Measurements from ENCODE around the gene PLD6. TPM values are rescaled to one million over a fixed set of nuclear protein-coding genes. Genes with fewer than 3 reads are reported as not detected.

The PLD6 gene
- total and polyA plus RNA-seq, 2 donors (not counting 1 experiment from before 2014, with no cell fraction given): 2.0 to 4.1 TPM

GRCh38 chr17:17171186-17171585 is 34.9 kb downstream of the PLD6 start:
- WGBS (ENCODE audit: insufficient coverage): 84% methylated on average over 6 of the region's 7 CpGs
- H3K4me3 Mint-ChIP-seq: no peak overlapping the region
- Histone ChIP-seq H2AFZ (ENCODE audit: insufficient read depth, low read depth, low read length, poor library complexity, severe bottlenecking) (no peak overlapping the region), H3K4me3 (ENCODE audit: control extremely low read depth in 1 of 5, extremely low read depth in 1 of 5, insufficient read depth in 1 of 5, low read depth in 2 of 5, low read length in 4 of 5) (no peak overlapping the region), H3K9me3 (ENCODE audit: control extremely low read depth in 1 of 3, control insufficient read depth in 2 of 3, insufficient read depth in 1 of 3, low read length in 2 of 3) (no peaks in the 10 kb centered on the region), H3K27me3 (replicated peaks in 1 of 4; ENCODE audit: control extremely low read depth in 1 of 4, control insufficient read depth in 3 of 4, insufficient read depth in 4 of 4, low read length in 3 of 4) (no peaks in the 10 kb centered on the region), H3K27ac (ENCODE audit: low read length in 2 of 2) (no peak overlapping the region), H4K20me1 (ENCODE audit: control insufficient read depth, insufficient read depth, low read length, poor library complexity, severe bottlenecking) (peaks cover 9% of the 10 kb centered on the region), H3K36me3 (replicated peaks in 1 of 2; ENCODE audit: control extremely low read depth in 1 of 2, control insufficient read depth in 1 of 2, extremely low read depth in 1 of 2, insufficient read depth in 2 of 2, low read length in 1 of 2) (peaks cover 0 to 75% of the 10 kb centered on the region in 2 experiments), H3K4me2 (replicated peaks; ENCODE audit: low read depth, low read length, poor library complexity, severe bottlenecking) (no peak overlapping the region), H3K9ac (ENCODE audit: low read length) (no peak overlapping the region), H3K4me1 (ENCODE audit: control insufficient read depth in 2 of 2, insufficient read depth in 2 of 2, low read length in 2 of 2) (peaks cover 17 to 19% of the 10 kb centered on the region in 2 donors), H3K79me2 (ENCODE audit: control insufficient read depth, insufficient read depth, low read length) (no peaks in the 10 kb centered on the region)
- H3K27me3 Mint-ChIP-seq: no peaks in the 10 kb centered on the region
- no peak for TF ChIP-seq EZH2 (IDR thresholded peaks at IDR 0.05; ENCODE audit: borderline replicate concordance, insufficient read depth, low read depth, low read length, poor library complexity, severe bottlenecking)
- TF ChIP-seq, protein P1, sequence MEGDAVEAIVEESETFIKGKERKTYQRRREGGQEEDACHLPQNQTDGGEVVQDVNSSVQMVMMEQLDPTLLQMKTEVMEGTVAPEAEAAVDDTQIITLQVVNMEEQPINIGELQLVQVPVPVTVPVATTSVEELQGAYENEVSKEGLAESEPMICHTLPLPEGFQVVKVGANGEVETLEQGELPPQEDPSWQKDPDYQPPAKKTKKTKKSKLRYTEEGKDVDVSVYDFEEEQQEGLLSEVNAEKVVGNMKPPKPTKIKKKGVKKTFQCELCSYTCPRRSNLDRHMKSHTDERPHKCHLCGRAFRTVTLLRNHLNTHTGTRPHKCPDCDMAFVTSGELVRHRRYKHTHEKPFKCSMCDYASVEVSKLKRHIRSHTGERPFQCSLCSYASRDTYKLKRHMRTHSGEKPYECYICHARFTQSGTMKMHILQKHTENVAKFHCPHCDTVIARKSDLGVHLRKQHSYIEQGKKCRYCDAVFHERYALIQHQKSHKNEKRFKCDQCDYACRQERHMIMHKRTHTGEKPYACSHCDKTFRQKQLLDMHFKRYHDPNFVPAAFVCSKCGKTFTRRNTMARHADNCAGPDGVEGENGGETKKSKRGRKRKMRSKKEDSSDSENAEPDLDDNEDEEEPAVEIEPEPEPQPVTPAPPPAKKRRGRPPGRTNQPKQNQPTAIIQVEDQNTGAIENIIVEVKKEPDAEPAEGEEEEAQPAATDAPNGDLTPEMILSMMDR (IDR thresholded peaks at IDR 0.05): no peak
- no peak overlapping the region for H3K27ac Mint-ChIP-seq
- ChIA-PET POLR2A (no interaction called here), CTCF (interaction anchor here (0.8 kb wide), 1 partner anchor 34 kb away, joined by 3 read pairs; no protein-coding TSS in a partner anchor)
- peaks cover 23% of the 10 kb centered on the region for H3K4me1 Mint-ChIP-seq
- no peak for ATAC-seq (ENCODE audit: low read depth)
- no peaks in the 10 kb centered on the region for H3K9me3 Mint-ChIP-seq (ENCODE audit: insufficient read depth)
- no peak for DNase-seq
- intact Hi-C loops (cut with micrococcal nuclease): no loop called here

DNA sequence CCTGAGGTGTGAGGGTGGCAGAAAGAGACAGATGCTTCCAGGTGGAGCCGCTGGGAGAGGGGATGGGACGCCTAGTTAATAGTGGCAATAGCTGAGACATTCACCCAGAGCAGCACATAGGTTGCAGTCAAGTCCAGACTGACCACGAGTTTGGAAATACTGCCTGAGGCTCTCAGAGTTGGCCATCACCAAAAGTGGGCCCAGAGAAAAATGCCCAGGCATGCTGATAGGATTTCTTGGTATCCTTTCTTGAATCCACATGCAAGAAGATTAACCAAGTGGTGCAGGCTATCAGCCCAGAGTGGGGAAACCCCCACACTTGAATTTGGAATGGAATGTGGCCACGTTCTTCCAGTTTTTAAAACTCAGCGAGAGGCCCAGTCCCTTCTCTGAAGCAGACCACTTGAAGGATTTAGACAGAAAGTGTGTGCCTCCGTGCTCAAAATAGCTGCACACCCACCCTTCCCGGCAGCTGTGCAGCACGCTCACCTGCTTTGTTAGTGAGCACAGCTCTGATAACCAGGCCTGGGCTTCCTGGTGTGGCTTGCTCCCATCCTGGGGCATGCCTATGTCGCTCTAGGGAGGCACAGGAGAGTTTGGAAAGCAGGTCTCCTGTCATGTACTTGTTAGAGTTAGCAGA is 35.7 kb downstream of the PLD6 start:
- WGBS (ENCODE audit: insufficient coverage): 98% methylated on average over 9 of the region's 9 CpGs
- no peaks in the 10 kb centered on the region for H3K9me3 ChIP-seq (ENCODE audit: control extremely low read depth in 1 of 3, control insufficient read depth in 2 of 3, insufficient read depth in 1 of 3, low read length in 2 of 3)
- no peaks in the 10 kb centered on the region for H3K27me3 Mint-ChIP-seq
- H3K4me2 ChIP-seq (replicated peaks; ENCODE audit: low read depth, low read length, poor library complexity, severe bottlenecking): no peak overlapping the region
- intact Hi-C loops (cut with micrococcal nuclease): no loop called here
- H3K4me1 Mint-ChIP-seq: peaks cover 16% of the 10 kb centered on the region
- no peak overlapping the region for H3K4me3 Mint-ChIP-seq
- ChIA-PET POLR2A (no interaction called here), CTCF (no interaction called here)
- ATAC-seq (ENCODE audit: low read depth): no peak
- no peaks in the 10 kb centered on the region for H3K9me3 Mint-ChIP-seq (ENCODE audit: insufficient read depth)
- no peak overlapping the region for H3K9ac ChIP-seq (ENCODE audit: low read length)
- no peaks in the 10 kb centered on the region for H3K79me2 ChIP-seq (ENCODE audit: control insufficient read depth, insufficient read depth, low read length)
- H3K27me3 ChIP-seq (replicated peaks in 1 of 4; ENCODE audit: control extremely low read depth in 1 of 4, control insufficient read depth in 3 of 4, insufficient read depth in 4 of 4, low read length in 3 of 4): no peaks in the 10 kb centered on the region
- H3K27ac Mint-ChIP-seq: peak overlapping the region; percentile 41
- no peak overlapping the region for H3K27ac ChIP-seq (ENCODE audit: low read length in 2 of 2)
- peaks cover 0 to 78% of the 10 kb centered on the region in 2 experiments for H3K36me3 ChIP-seq (replicated peaks in 1 of 2; ENCODE audit: control extremely low read depth in 1 of 2, control insufficient read depth in 1 of 2, extremely low read depth in 1 of 2, insufficient read depth in 2 of 2, low read length in 1 of 2)
- TF ChIP-seq, protein P1 (IDR thresholded peaks at IDR 0.05): no peak
- no peak for TF ChIP-seq EZH2 (IDR thresholded peaks at IDR 0.05; ENCODE audit: borderline replicate concordance, insufficient read depth, low read depth, low read length, poor library complexity, severe bottlenecking)
- no peak overlapping the region for H2AFZ ChIP-seq (ENCODE audit: insufficient read depth, low read depth, low read length, poor library complexity, severe bottlenecking)
- DNase-seq: no peak
- H4K20me1 ChIP-seq (ENCODE audit: control insufficient read depth, insufficient read depth, low read length, poor library complexity, severe bottlenecking): peaks cover 8% of the 10 kb centered on the region
- H3K4me1 ChIP-seq (ENCODE audit: control insufficient read depth in 2 of 2, insufficient read depth in 2 of 2, low read length in 2 of 2): peaks cover 10 to 11% of the 10 kb centered on the region in 2 donors
- H3K4me3 ChIP-seq (ENCODE audit: control extremely low read depth in 1 of 5, extremely low read depth in 1 of 5, insufficient read depth in 1 of 5, low read depth in 2 of 5, low read length in 4 of 5): no peak overlapping the region
